Brain pericyte (primary cell): ENCODE data around the gene KIF24.
"Not testable (repeated sequence)": the region's sequence is repeated elsewhere in the genome, so short reads cannot be mapped to it uniquely, and the experiment has no call there.

ENCODE experiments used
- DNase-seq: peaks from one replicate; pipeline ENCODE4 v3.0.0-alpha.2; 2012; ENCODE audit warnings: low read depth, low spot score

Gene KIF24

GRCh38 chr9:34363619-34364351, 34.7 kb upstream of the KIF24 start:
- DNase-seq = no peak

- DNase-seq = no peak
Measured at GRCh38 chr9:34362614-34363214, 33.6 kb upstream of the KIF24 start.

GRCh38 chr9:34352957-34353356, 23.9 kb upstream of the KIF24 start:
- not testable (repeated sequence) for DNase-seq

- not testable (repeated sequence) for DNase-seq
Measured at GRCh38 chr9:34352122-34352652, 23.1 kb upstream of the KIF24 start.

- DNase-seq = no peak
Measured at GRCh38 chr9:34349324-34349723, 20.3 kb upstream of the KIF24 start.

- no peak for DNase-seq
Measured at GRCh38 chr9:34347800-34348158, 18.7 kb upstream of the KIF24 start.

- DNase-seq = no peak
Measured at GRCh38 chr9:34346873-34347799, 18.1 kb upstream of the KIF24 start.

- DNase-seq = no peak
Measured at GRCh38 chr9:34343605-34344004, 14.5 kb upstream of the KIF24 start.

GRCh38 chr9:34343090-34343489, 14.0 kb upstream of the KIF24 start:
- no peak for DNase-seq

- no peak for DNase-seq
Measured at GRCh38 chr9:34341659-34342295, 12.7 kb upstream of the KIF24 start.

- no peak for DNase-seq
Measured at GRCh38 chr9:34338665-34339385, 9.8 kb upstream of the KIF24 start.

- not testable (repeated sequence) for DNase-seq
Measured at GRCh38 chr9:34338079-34338478, 9.0 kb upstream of the KIF24 start.

GRCh38 chr9:34337403-34337802, 8.3 kb upstream of the KIF24 start:
- DNase-seq = no peak

- no peak for DNase-seq
Measured at GRCh38 chr9:34335376-34335775, 6.3 kb upstream of the KIF24 start.

GRCh38 chr9:34334916-34335315, 5.8 kb upstream of the KIF24 start:
- DNase-seq = no peak

GRCh38 chr9:34334337-34334824, 5.3 kb upstream of the KIF24 start:
- DNase-seq = no peak

GRCh38 chr9:34333836-34334235, 4.8 kb upstream of the KIF24 start:
- DNase-seq = no peak

GRCh38 chr9:34332076-34332964, 3.3 kb upstream of the KIF24 start:
- no peak for DNase-seq

GRCh38 chr9:34331196-34331595, 2.1 kb upstream of the KIF24 start:
- DNase-seq = no peak

GRCh38 chr9:34328500-34328986, 525 bp downstream of the KIF24 start:
- no peak for DNase-seq
